MM.1S (cell line): ENCODE results near the gene DDTL.

Experiments
- EZH2 ChIP-seq: fragments of 300-600 bp; sonication (generic); optimal IDR thresholded peaks from 2 replicates; pipeline ENCODE3; 2017; ENCODE audit warnings: low read depth, mild to moderate bottlenecking, antibody characterized with exemption, low read length, mixed read lengths
- EZH2phosphoT487 ChIP-seq: fragments of 300-600 bp; sonication (generic); IDR thresholded peaks from 2 replicates; pipeline ENCODE4 v1.6.1; 2018; ENCODE audit warnings: antibody characterized with exemption, low read length
- TF ChIP-seq, protein P1 (sequence below): fragments of 300-600 bp; sonication (generic); IDR thresholded peaks from 2 replicates; pipeline ENCODE4 v1.5.1; 2016; ENCODE audit warnings: antibody characterized with exemption, low read length, mixed read lengths

GRCh38 chr22:23925020-23925606 lies 41.6 kb upstream of the DDTL start:
- TF ChIP-seq, protein P1, sequence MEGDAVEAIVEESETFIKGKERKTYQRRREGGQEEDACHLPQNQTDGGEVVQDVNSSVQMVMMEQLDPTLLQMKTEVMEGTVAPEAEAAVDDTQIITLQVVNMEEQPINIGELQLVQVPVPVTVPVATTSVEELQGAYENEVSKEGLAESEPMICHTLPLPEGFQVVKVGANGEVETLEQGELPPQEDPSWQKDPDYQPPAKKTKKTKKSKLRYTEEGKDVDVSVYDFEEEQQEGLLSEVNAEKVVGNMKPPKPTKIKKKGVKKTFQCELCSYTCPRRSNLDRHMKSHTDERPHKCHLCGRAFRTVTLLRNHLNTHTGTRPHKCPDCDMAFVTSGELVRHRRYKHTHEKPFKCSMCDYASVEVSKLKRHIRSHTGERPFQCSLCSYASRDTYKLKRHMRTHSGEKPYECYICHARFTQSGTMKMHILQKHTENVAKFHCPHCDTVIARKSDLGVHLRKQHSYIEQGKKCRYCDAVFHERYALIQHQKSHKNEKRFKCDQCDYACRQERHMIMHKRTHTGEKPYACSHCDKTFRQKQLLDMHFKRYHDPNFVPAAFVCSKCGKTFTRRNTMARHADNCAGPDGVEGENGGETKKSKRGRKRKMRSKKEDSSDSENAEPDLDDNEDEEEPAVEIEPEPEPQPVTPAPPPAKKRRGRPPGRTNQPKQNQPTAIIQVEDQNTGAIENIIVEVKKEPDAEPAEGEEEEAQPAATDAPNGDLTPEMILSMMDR = no peak
- no peak for TF ChIP-seq EZH2
- no peak for TF ChIP-seq EZH2phosphoT487
